Upper lobe of left lung (tissue), 6 donors: ENCODE results near the gene UGT1A5. TPM values are rescaled to one million over a fixed set of nuclear protein-coding genes. Genes with fewer than 3 reads are reported as not detected.

Source experiments
- ATAC-seq, 2 donors: fragments of 200-7000 bp; cut with Tn5 transposase; one replicate each; pipeline ENCODE4 v1.9.1; 2022; ENCODE audit warnings: mild to moderate bottlenecking in 2 of 2, moderate library complexity in 2 of 2; ENCODE audit not compliant: low FRiP score in 2 of 2
- DNase-seq, 2 donors: peaks; one replicate each; pipeline ENCODE4 v3.0.0-alpha.2; 2019 to 2020
- H3K27ac ChIP-seq, 4 donors: fragments of 200-600 bp; sonication (generic); one replicate each; pipeline ENCODE4 v1.5.1; 2016 to 2019
- H3K27me3 ChIP-seq, 4 donors: fragments of 200-600 bp; sonication (generic); one replicate each; pipeline ENCODE4 v1.5.1; 2017 to 2019
- H3K36me3 ChIP-seq, 4 donors: fragments of 200-600 bp; sonication (generic); one replicate each; pipeline ENCODE4 v1.5.1; 2016 to 2019
- H3K4me1 ChIP-seq, 4 donors: fragments of 200-600 bp; sonication (generic); one replicate each; pipeline ENCODE4 v1.5.1; 2018 to 2019
- H3K4me3 ChIP-seq, 4 donors: fragments of 200-600 bp; sonication (generic); one replicate each; pipeline ENCODE4 v1.5.1; 2017 to 2019; ENCODE audit warnings: mild to moderate bottlenecking in 2 of 4, moderate library complexity in 1 of 4
- H3K9me3 ChIP-seq, 4 donors: fragments of 200-600 bp; sonication (generic); one replicate each; pipeline ENCODE4 v1.5.1; 2018 to 2019
- CTCF ChIP-seq, 6 experiments: fragments of 450-650 bp in 4 of 6; fragments of 200-600 bp in 2 of 6; sonication (generic) in 2 of 6; IDR thresholded peaks; one replicate each; pipeline ENCODE4 v1.5.1; 2016 to 2019; ENCODE audit warnings: antibody characterized with exemption in 6 of 6
- EP300 ChIP-seq, 4 donors: sonication (generic); formaldehyde crosslinking; IDR thresholded peaks; one replicate each; pipeline ENCODE4 v1.5.1; 2017; ENCODE audit warnings: antibody characterized with exemption in 4 of 4, control low read depth in 2 of 4
- POLR2A ChIP-seq, 4 donors: fragments of 450-650 bp; IDR thresholded peaks; one replicate each; pipeline ENCODE4 v1.5.1; 2016 to 2017; ENCODE audit warnings: antibody characterized with exemption in 4 of 4, mild to moderate bottlenecking in 2 of 4
- POLR2AphosphoS5 ChIP-seq, 2 donors: sonication (generic); formaldehyde crosslinking; IDR thresholded peaks; one replicate each; pipeline ENCODE4 v1.5.1; 2017; ENCODE audit warnings: antibody characterized with exemption in 2 of 2
- WGBS, 2 donors: methylation state at CpG; one replicate each; pipeline ENCODE4 v1.1.5; 2017 to 2018; 5-methylcytosine and 5-hydroxymethylcytosine counted together
- total RNA-seq, 6 donors: library from RNA; depleted of rRNA in 4 of 6; stranded (reverse); fragments of >200 nt in 4 of 6; gene quantifications; one replicate each; pipeline versions ENCODE4 v1.1.0 to v1.2.1, GENCODE V29; 2016 to 2021
- donor health status: DM: no; HTN: no; CAD: no; lungs with moderate emphysema.
- donor health status: DM: no; HTN: yes; CAD: no; lungs with severe emphysema.

Gene UGT1A5
- total RNA-seq, 6 donors from 2014 or later: 1.0 TPM; not detected in 5

GRCh38 chr2:233803994-233804393 lies 91.3 kb downstream of the UGT1A5 start:
- WGBS, 2 donors: 67 to 80% methylated on average over 1 to 8 of the region's 8 CpGs
- H3K9me3 ChIP-seq: no peaks in the 10 kb centered on the region
- ATAC-seq: no peak
- no peaks in the 10 kb centered on the region for H3K36me3 ChIP-seq
- H3K27me3 ChIP-seq: no peaks in the 10 kb centered on the region
- H3K4me3 ChIP-seq: no peak overlapping the region
- no peaks in the 10 kb centered on the region for H3K4me1 ChIP-seq
- peak in 1 of 2 donors; percentile 15 for DNase-seq
- TF ChIP-seq CTCF (IDR thresholded peaks at IDR 0.05) (no peak), POLR2AphosphoS5 (IDR thresholded peaks at IDR 0.05) (no peak), EP300 (IDR thresholded peaks at IDR 0.05) (no peak), POLR2A (IDR thresholded peaks at IDR 0.05) (no peak)
- no peak overlapping the region for H3K27ac ChIP-seq

GRCh38 chr2:233807215-233807865 lies 94.6 kb downstream of the UGT1A5 start:
- WGBS, 2 donors: 67 to 69% methylated on average over 11 of the region's 12 CpGs
- no peak overlapping the region for H3K27ac ChIP-seq
- H3K4me1 ChIP-seq: no peaks in the 10 kb centered on the region
- no peak overlapping the region for H3K4me3 ChIP-seq
- TF ChIP-seq POLR2A (IDR thresholded peaks at IDR 0.05): no peak
- TF ChIP-seq EP300 (IDR thresholded peaks at IDR 0.05): no peak
- no peak for TF ChIP-seq POLR2AphosphoS5 (IDR thresholded peaks at IDR 0.05)
- no peak for TF ChIP-seq CTCF (IDR thresholded peaks at IDR 0.05)
- no peaks in the 10 kb centered on the region for H3K36me3 ChIP-seq
- no peak for ATAC-seq
- no peaks in the 10 kb centered on the region for H3K27me3 ChIP-seq
- no peaks in the 10 kb centered on the region for H3K9me3 ChIP-seq
- peak in 1 of 2 donors; percentile 14 for DNase-seq

- DNase-seq (peak in 1 of 2 donors; percentile 6), ATAC-seq (no peak)
- TF ChIP-seq EP300 (IDR thresholded peaks at IDR 0.05): no peak
- TF ChIP-seq POLR2AphosphoS5 (IDR thresholded peaks at IDR 0.05): no peak
- TF ChIP-seq POLR2A (IDR thresholded peaks at IDR 0.05): no peak
- no peak for TF ChIP-seq CTCF (IDR thresholded peaks at IDR 0.05)
- Histone ChIP-seq H3K27ac (no peak overlapping the region), H3K4me1 (no peaks in the 10 kb centered on the region), H3K4me3 (no peak overlapping the region), H3K9me3 (no peaks in the 10 kb centered on the region), H3K36me3 (no peaks in the 10 kb centered on the region), H3K27me3 (no peaks in the 10 kb centered on the region)
- WGBS, 2 donors: 70 to 84% methylated on average over 5 to 8 of the region's 10 CpGs
Measured at GRCh38 chr2:233807966-233808935, 95.5 kb downstream of the UGT1A5 start.

GRCh38 chr2:233810385-233810784 lies 97.7 kb downstream of the UGT1A5 start:
- no peaks in the 10 kb centered on the region for H3K4me1 ChIP-seq
- H3K9me3 ChIP-seq: no peaks in the 10 kb centered on the region
- H3K27me3 ChIP-seq: no peaks in the 10 kb centered on the region
- no peak overlapping the region for H3K27ac ChIP-seq
- 89 to 90% methylated on average over 6 of the region's 6 CpGs for WGBS, 2 donors
- H3K4me3 ChIP-seq: no peak overlapping the region
- DNase-seq (no peak), ATAC-seq (no peak)
- no peak for TF ChIP-seq POLR2A (IDR thresholded peaks at IDR 0.05)
- TF ChIP-seq EP300 (IDR thresholded peaks at IDR 0.05): no peak
- TF ChIP-seq POLR2AphosphoS5 (IDR thresholded peaks at IDR 0.05): no peak
- TF ChIP-seq CTCF (IDR thresholded peaks at IDR 0.05): no peak
- H3K36me3 ChIP-seq: no peaks in the 10 kb centered on the region
